WTC11 (cell line): ENCODE data around the gene NUP210. TPM values are rescaled to one million over a fixed set of nuclear protein-coding genes. Genes with fewer than 3 reads are reported as not detected.

Experiments
- ATAC-seq: fragments of 200-7000 bp; cut with Tn5 transposase; 2 replicates; pipeline ENCODE4 v1.10.0; 2021; ENCODE audit warnings: mild to moderate bottlenecking, moderate library complexity
- CTCF ChIA-PET: fragments of 300-600 bp; sonication (Branson Sonifier 250); formaldehyde crosslinking; loops from one replicate; lab custom pipeline; 2021; ENCODE audit warnings: antibody characterized with exemption; lab: Charles Lee
- POLR2A ChIA-PET: fragments of 350-600 bp; sonication (Branson Sonifier 250); formaldehyde crosslinking; loops from one replicate; lab custom pipeline; 2021; ENCODE audit warnings: antibody characterized with exemption; lab: Charles Lee
- DNase-seq: peaks from one replicate; pipeline ENCODE4 v3.0.0; 2021; ENCODE audit warnings: low spot score
- H3K27ac Mint-ChIP-seq: 2 replicates; pipeline ENCODE4 v1.8.0; 2021; ENCODE audit warnings: mixed read lengths
- H3K27me3 Mint-ChIP-seq: 2 replicates; pipeline ENCODE4 v1.8.0; 2021; ENCODE audit warnings: low read depth, mild to moderate bottlenecking, moderate library complexity, mixed read lengths
- H3K36me3 Mint-ChIP-seq: 2 replicates; pipeline ENCODE4 v1.8.0; 2021; ENCODE audit warnings: mixed read lengths
- H3K4me1 Mint-ChIP-seq: 2 replicates; pipeline ENCODE4 v1.8.0; 2022; ENCODE audit warnings: mixed read lengths
- H3K4me3 Mint-ChIP-seq: 2 replicates; pipeline ENCODE4 v1.8.0; 2021; ENCODE audit warnings: mild to moderate bottlenecking, moderate library complexity, mixed read lengths
- H3K9me3 Mint-ChIP-seq: 2 replicates; pipeline ENCODE4 v1.8.0; 2021; ENCODE audit warnings: mixed read lengths
- GABPB1 ChIP-seq: sonication (generic); formaldehyde crosslinking; IDR thresholded peaks from 2 replicates; pipeline ENCODE4 v1.8.1; 2023; ENCODE audit warnings: mild to moderate bottlenecking, missing genetic modification reagents
- NR2C2 ChIP-seq: sonication (generic); formaldehyde crosslinking; IDR thresholded peaks from 2 replicates; pipeline ENCODE4 v1.8.0; 2022; ENCODE audit warnings: mild to moderate bottlenecking, missing genetic modification reagents
- RORB ChIP-seq: fragments of 250-450 bp; sonication (Bioruptor Pico); IDR thresholded peaks from 2 replicates; pipeline ENCODE4 v1.9.0; 2021; ENCODE audit warnings: mild to moderate bottlenecking
- total RNA-seq: library from RNA; stranded (reverse); gene quantifications from 3 replicates; pipeline ENCODE4 v1.2.3, GENCODE V29; 2021
- TF ChIP-seq, protein P1 (sequence below): fragments of 250-450 bp; sonication (Bioruptor Pico); IDR thresholded peaks from 2 replicates; pipeline ENCODE4 v1.9.0; 2021; ENCODE audit warnings: moderate library complexity, mild to moderate bottlenecking, inconsistent platforms, borderline replicate concordance
- TF ChIP-seq, protein P2 (sequence below): sonication (generic); formaldehyde crosslinking; IDR thresholded peaks from 2 replicates; pipeline ENCODE4 v1.8.1; 2023; ENCODE audit warnings: mild to moderate bottlenecking, missing genetic modification reagents, borderline replicate concordance
- TF ChIP-seq, protein P3 (sequence below): sonication (generic); formaldehyde crosslinking; IDR thresholded peaks from 2 replicates; pipeline ENCODE4 v1.8.0; 2022; ENCODE audit warnings: missing genetic modification reagents
- TF ChIP-seq, protein P4 (sequence below): sonication (generic); formaldehyde crosslinking; IDR thresholded peaks from 2 replicates; pipeline ENCODE4 v1.8.1; 2022; ENCODE audit warnings: mild to moderate bottlenecking, moderate library complexity, missing genetic modification reagents
- TF ChIP-seq, protein P5 (sequence below): sonication (generic); formaldehyde crosslinking; IDR thresholded peaks from 2 replicates; pipeline ENCODE4 v1.8.1; 2022; ENCODE audit warnings: missing genetic modification reagents, borderline replicate concordance
- TF ChIP-seq, protein P6 (sequence below): sonication (generic); formaldehyde crosslinking; IDR thresholded peaks from 2 replicates; pipeline ENCODE4 v1.8.0; 2023; ENCODE audit warnings: missing genetic modification reagents, mild to moderate bottlenecking, borderline replicate concordance

NUP210 gene
- total RNA-seq, 1 experiment from 2014 or later, result 59.2 TPM

DNA sequence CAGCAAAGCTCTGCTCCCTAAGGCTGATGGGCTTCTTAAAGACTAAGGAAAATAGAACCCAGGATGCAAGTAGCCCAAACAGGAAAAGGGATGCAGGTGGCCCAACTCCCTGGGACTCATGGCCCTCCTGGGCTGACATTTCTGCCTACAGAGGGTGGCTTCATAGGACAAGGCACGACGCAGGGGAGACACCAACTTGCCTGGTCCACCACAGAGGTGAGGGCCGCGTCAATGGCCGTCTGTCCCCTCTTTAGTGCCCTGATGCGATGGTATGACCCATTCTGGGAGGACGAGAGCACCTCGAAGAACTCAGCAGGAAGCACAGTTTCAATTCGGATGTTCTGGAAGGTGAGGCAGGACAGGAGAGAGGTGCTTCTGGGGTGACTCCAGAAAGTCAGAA, 44.0 kb downstream of the NUP210 start:
- no peaks in the 10 kb centered on the region for H3K4me1 Mint-ChIP-seq
- H3K27ac Mint-ChIP-seq, result no peak overlapping the region
- TF ChIP-seq, protein P1, sequence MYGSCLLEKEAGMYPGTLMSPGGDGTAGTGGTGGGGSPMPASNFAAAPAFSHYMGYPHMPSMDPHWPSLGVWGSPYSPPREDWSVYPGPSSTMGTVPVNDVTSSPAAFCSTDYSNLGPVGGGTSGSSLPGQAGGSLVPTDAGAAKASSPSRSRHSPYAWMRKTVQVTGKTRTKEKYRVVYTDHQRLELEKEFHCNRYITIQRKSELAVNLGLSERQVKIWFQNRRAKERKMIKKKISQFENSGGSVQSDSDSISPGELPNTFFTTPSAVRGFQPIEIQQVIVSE (CRISPR knock-in tag), result no peak
- TF ChIP-seq, protein P2, sequence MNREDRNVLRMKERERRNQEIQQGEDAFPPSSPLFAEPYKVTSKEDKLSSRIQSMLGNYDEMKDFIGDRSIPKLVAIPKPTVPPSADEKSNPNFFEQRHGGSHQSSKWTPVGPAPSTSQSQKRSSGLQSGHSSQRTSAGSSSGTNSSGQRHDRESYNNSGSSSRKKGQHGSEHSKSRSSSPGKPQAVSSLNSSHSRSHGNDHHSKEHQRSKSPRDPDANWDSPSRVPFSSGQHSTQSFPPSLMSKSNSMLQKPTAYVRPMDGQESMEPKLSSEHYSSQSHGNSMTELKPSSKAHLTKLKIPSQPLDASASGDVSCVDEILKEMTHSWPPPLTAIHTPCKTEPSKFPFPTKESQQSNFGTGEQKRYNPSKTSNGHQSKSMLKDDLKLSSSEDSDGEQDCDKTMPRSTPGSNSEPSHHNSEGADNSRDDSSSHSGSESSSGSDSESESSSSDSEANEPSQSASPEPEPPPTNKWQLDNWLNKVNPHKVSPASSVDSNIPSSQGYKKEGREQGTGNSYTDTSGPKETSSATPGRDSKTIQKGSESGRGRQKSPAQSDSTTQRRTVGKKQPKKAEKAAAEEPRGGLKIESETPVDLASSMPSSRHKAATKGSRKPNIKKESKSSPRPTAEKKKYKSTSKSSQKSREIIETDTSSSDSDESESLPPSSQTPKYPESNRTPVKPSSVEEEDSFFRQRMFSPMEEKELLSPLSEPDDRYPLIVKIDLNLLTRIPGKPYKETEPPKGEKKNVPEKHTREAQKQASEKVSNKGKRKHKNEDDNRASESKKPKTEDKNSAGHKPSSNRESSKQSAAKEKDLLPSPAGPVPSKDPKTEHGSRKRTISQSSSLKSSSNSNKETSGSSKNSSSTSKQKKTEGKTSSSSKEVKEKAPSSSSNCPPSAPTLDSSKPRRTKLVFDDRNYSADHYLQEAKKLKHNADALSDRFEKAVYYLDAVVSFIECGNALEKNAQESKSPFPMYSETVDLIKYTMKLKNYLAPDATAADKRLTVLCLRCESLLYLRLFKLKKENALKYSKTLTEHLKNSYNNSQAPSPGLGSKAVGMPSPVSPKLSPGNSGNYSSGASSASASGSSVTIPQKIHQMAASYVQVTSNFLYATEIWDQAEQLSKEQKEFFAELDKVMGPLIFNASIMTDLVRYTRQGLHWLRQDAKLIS (CRISPR knock-in tag), result no peak
- TF ChIP-seq, protein P3, sequence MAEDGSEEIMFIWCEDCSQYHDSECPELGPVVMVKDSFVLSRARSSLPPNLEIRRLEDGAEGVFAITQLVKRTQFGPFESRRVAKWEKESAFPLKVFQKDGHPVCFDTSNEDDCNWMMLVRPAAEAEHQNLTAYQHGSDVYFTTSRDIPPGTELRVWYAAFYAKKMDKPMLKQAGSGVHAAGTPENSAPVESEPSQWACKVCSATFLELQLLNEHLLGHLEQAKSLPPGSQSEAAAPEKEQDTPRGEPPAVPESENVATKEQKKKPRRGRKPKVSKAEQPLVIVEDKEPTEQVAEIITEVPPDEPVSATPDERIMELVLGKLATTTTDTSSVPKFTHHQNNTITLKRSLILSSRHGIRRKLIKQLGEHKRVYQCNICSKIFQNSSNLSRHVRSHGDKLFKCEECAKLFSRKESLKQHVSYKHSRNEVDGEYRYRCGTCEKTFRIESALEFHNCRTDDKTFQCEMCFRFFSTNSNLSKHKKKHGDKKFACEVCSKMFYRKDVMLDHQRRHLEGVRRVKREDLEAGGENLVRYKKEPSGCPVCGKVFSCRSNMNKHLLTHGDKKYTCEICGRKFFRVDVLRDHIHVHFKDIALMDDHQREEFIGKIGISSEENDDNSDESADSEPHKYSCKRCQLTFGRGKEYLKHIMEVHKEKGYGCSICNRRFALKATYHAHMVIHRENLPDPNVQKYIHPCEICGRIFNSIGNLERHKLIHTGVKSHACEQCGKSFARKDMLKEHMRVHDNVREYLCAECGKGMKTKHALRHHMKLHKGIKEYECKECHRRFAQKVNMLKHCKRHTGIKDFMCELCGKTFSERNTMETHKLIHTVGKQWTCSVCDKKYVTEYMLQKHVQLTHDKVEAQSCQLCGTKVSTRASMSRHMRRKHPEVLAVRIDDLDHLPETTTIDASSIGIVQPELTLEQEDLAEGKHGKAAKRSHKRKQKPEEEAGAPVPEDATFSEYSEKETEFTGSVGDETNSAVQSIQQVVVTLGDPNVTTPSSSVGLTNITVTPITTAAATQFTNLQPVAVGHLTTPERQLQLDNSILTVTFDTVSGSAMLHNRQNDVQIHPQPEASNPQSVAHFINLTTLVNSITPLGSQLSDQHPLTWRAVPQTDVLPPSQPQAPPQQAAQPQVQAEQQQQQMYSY (CRISPR knock-in tag), result no peak
- TF ChIP-seq NR2C2 (CRISPR knock-in tag), result no peak
- TF ChIP-seq, protein P4, sequence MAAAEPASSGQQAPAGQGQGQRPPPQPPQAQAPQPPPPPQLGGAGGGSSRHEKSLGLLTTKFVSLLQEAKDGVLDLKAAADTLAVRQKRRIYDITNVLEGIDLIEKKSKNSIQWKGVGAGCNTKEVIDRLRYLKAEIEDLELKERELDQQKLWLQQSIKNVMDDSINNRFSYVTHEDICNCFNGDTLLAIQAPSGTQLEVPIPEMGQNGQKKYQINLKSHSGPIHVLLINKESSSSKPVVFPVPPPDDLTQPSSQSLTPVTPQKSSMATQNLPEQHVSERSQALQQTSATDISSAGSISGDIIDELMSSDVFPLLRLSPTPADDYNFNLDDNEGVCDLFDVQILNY (CRISPR knock-in tag), result no peak
- TF ChIP-seq, protein P5, sequence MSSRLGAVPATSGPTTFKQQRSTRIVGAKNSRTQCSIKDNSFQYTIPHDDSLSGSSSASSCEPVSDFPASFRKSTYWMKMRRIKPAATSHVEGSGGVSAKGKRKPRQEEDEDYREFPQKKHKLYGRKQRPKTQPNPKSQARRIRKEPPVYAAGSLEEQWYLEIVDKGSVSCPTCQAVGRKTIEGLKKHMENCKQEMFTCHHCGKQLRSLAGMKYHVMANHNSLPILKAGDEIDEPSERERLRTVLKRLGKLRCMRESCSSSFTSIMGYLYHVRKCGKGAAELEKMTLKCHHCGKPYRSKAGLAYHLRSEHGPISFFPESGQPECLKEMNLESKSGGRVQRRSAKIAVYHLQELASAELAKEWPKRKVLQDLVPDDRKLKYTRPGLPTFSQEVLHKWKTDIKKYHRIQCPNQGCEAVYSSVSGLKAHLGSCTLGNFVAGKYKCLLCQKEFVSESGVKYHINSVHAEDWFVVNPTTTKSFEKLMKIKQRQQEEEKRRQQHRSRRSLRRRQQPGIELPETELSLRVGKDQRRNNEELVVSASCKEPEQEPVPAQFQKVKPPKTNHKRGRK (CRISPR knock-in tag), result no peak
- no peak for TF ChIP-seq RORB (CRISPR knock-in tag)
- TF ChIP-seq, protein P6, sequence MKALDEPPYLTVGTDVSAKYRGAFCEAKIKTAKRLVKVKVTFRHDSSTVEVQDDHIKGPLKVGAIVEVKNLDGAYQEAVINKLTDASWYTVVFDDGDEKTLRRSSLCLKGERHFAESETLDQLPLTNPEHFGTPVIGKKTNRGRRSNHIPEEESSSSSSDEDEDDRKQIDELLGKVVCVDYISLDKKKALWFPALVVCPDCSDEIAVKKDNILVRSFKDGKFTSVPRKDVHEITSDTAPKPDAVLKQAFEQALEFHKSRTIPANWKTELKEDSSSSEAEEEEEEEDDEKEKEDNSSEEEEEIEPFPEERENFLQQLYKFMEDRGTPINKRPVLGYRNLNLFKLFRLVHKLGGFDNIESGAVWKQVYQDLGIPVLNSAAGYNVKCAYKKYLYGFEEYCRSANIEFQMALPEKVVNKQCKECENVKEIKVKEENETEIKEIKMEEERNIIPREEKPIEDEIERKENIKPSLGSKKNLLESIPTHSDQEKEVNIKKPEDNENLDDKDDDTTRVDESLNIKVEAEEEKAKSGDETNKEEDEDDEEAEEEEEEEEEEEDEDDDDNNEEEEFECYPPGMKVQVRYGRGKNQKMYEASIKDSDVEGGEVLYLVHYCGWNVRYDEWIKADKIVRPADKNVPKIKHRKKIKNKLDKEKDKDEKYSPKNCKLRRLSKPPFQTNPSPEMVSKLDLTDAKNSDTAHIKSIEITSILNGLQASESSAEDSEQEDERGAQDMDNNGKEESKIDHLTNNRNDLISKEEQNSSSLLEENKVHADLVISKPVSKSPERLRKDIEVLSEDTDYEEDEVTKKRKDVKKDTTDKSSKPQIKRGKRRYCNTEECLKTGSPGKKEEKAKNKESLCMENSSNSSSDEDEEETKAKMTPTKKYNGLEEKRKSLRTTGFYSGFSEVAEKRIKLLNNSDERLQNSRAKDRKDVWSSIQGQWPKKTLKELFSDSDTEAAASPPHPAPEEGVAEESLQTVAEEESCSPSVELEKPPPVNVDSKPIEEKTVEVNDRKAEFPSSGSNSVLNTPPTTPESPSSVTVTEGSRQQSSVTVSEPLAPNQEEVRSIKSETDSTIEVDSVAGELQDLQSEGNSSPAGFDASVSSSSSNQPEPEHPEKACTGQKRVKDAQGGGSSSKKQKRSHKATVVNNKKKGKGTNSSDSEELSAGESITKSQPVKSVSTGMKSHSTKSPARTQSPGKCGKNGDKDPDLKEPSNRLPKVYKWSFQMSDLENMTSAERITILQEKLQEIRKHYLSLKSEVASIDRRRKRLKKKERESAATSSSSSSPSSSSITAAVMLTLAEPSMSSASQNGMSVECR, result no peak
- no peak for TF ChIP-seq GABPB1 (CRISPR knock-in tag)
- H3K36me3 Mint-ChIP-seq, result peaks cover 28% of the 10 kb centered on the region
- no peaks in the 10 kb centered on the region for H3K27me3 Mint-ChIP-seq
- ATAC-seq (no peak), DNase-seq (no peak)
- H3K9me3 Mint-ChIP-seq, result no peaks in the 10 kb centered on the region
- ChIA-PET POLR2A (no interaction called here), CTCF (interaction anchor here (1.2 kb wide), 1 partner anchor 284 kb away, joined by 3 read pairs; no protein-coding TSS in a partner anchor)
- H3K4me3 Mint-ChIP-seq, result no peak overlapping the region
